GM18873 (cell line): ENCODE measurements around the gene NFX1.

Experiments used
- ATAC-seq: cut with Tn5 transposase; IDR thresholded peaks from one replicate; pipeline ENCODE4 v1.9.1; 2021; ENCODE audit warnings: mild to moderate bottlenecking, moderate library complexity, moderate number of reproducible peaks; ENCODE audit not compliant: unreplicated experiment, low FRiP score

Gene NFX1

GRCh38 chr9:33414889-33415500, 124.7 kb downstream of the NFX1 start:
- no peak for ATAC-seq

DNA sequence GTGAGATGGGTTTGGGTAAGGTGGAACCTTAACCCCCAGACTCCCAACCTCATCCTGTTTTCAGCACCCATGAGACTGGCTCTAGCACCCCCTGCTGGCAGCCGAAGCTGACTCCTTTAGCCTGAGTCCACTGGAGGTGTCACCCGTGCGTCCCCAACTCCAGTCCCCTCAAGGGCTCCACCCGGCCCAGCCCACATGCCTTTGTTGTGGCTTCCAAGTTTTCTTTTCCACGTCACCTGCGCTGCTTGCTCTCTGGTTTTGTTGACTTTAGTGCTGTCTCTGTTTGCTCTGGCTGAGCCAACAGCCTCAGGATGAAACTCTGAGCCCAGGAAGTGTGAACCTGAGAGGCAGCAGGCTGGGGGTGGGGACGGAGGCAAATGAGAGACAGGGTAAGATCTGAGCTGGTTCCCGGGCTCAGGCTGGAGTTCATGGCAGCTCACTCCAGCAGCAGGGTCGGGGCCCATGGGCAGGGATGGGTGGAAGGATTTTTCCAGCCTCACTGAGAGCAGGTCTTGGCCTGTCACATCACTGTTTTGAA, 125.3 kb downstream of the NFX1 start:
- no peak for ATAC-seq

DNA sequence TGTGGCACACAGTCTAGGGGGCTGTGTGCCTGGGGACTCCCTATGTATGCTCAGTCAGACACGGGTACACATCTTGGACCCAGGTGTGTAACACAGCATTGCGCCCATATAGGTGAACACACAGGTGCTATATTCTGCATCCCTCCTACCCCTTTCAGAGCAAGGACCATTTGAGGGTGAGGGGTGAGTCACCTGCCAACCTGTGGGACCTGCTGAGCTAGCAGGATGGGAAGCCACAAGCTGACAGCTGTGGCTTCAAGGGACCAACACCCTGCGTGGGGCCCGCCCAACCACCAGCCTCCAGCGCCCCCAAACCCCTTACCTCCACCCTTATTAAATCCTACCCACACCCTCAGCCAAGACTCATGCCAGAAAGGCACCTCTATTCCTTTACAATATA, 126.7 kb downstream of the NFX1 start:
- ATAC-seq, result no peak

- ATAC-seq, result no peak
Measured at GRCh38 chr9:33418090-33418489, 127.8 kb downstream of the NFX1 start.

- no peak for ATAC-seq
Measured at GRCh38 chr9:33419708-33420303, 129.5 kb downstream of the NFX1 start.
